Keratinocyte (primary cell): Measurements from ENCODE around the gene TMIGD2. TPM values are rescaled to one million over a fixed set of nuclear protein-coding genes. Genes with fewer than 3 reads are reported as not detected.

ENCODE experiments used
- DNase-seq: peaks from one replicate; pipeline ENCODE4 v3.0.0-alpha.2; 2011; ENCODE audit warnings: low read depth, missing footprints, low spot score
- FAIRE-seq: peaks from 2 replicates; lab custom pipeline; 2011; peaks lifted over from hg19 to GRCh38; lab: Jason Lieb, UNC
- H2AFZ ChIP-seq: 2 replicates; pipeline ENCODE4 v1.6.0; 2012; ENCODE audit warnings: low read length, control low read depth, inconsistent platforms; ENCODE audit not compliant: control insufficient read depth
- H3K27ac ChIP-seq: 2 replicates; pipeline ENCODE4 v1.5.1; 2011; ENCODE audit warnings: low read length; ENCODE audit not compliant: control insufficient read depth, insufficient read depth
- H3K27me3 ChIP-seq: 3 replicates; pipeline ENCODE4 v1.6.0; 2011; ENCODE audit warnings: low read length; ENCODE audit not compliant: control insufficient read depth, insufficient read depth; ENCODE audit errors: extremely low read depth
- H3K36me3 ChIP-seq, 2 experiments: 2 replicates in 1 of 2; 3 replicates in 1 of 2; pipeline ENCODE4 v1.5.1; 2011; ENCODE audit warnings: low read length in 2 of 2, mild to moderate bottlenecking in 1 of 2; ENCODE audit not compliant: control insufficient read depth in 2 of 2, insufficient read depth in 2 of 2; ENCODE audit errors: extremely low read depth in 1 of 2
- H3K4me1 ChIP-seq: 3 replicates; pipeline ENCODE4 v1.5.1; 2011; ENCODE audit warnings: low read length; ENCODE audit not compliant: control insufficient read depth, insufficient read depth; ENCODE audit errors: extremely low read depth
- H3K4me2 ChIP-seq: 3 replicates; pipeline ENCODE4 v1.6.0; 2011; ENCODE audit warnings: low read depth, low read length; ENCODE audit not compliant: control insufficient read depth, insufficient read depth; ENCODE audit errors: extremely low read depth
- H3K4me3 ChIP-seq, 3 experiments: fragments of 200-600 bp in 1 of 3; sonication (generic) in 1 of 3; 2 replicates in 2 of 3; 3 replicates in 1 of 3; pipeline ENCODE4 v1.5.1; 2011 to 2016; ENCODE audit warnings: low read length in 3 of 3, mild to moderate bottlenecking in 3 of 3, control low read depth in 2 of 3, inconsistent platforms in 1 of 3, low read depth in 1 of 3, mixed read lengths in 1 of 3, mixed run types in 1 of 3, moderate library complexity in 1 of 3; ENCODE audit not compliant: control insufficient read depth in 2 of 3, insufficient read depth in 2 of 3; ENCODE audit errors: extremely low read depth in 1 of 3
- H3K79me2 ChIP-seq: 2 replicates; pipeline ENCODE4 v1.6.0; 2012; ENCODE audit warnings: low read length; ENCODE audit not compliant: control insufficient read depth, insufficient read depth
- H3K9ac ChIP-seq: 3 replicates; pipeline ENCODE4 v1.6.0; 2011; ENCODE audit warnings: low read length; ENCODE audit not compliant: control insufficient read depth, insufficient read depth; ENCODE audit errors: extremely low read depth
- H3K9me1 ChIP-seq: 3 replicates; pipeline ENCODE4 v1.6.0; 2011; ENCODE audit warnings: low read length; ENCODE audit not compliant: control insufficient read depth, insufficient read depth; ENCODE audit errors: extremely low read depth
- H3K9me3 ChIP-seq: 2 replicates; pipeline ENCODE4 v1.5.1; 2012; ENCODE audit warnings: low read depth, low read length; ENCODE audit not compliant: control insufficient read depth
- H4K20me1 ChIP-seq: 3 replicates; pipeline ENCODE4 v1.6.0; 2011; ENCODE audit warnings: low read length; ENCODE audit not compliant: control insufficient read depth, insufficient read depth; ENCODE audit errors: extremely low read depth
- EZH2 ChIP-seq: IDR thresholded peaks from one replicate; pipeline ENCODE4 v1.6.1; 2012; ENCODE audit warnings: inconsistent platforms, mild to moderate bottlenecking, low read length, moderate library complexity
- dilution Hi-C: fragments of 300-500 bp; cut with MboI; formaldehyde crosslinking; loops from one replicate; pipeline ENCODE4 v1.7.0; 2020; ENCODE audit warnings: low sequenced_read_pairs; ENCODE audit not compliant: extremely low pct_ligation_motif_present
- polyA plus RNA-seq, 5 experiments: library from polyadenylated mRNA; depleted of rRNA in 3 of 5; stranded (reverse) in 3 of 5; stranded (forward) in 1 of 5; unstranded in 1 of 5; fragments of >200 nt; gene quantifications; 1 replicate in 1 of 5; 2 replicates in 3 of 5; 3 replicates in 1 of 5; pipeline versions ENCODE4 v1.2.1 to v1.2.3, GENCODE V29; 2011 to 2012; ENCODE audit warnings: missing spikeins in 2 of 5, low read depth in 1 of 5, low replicate concordance in 1 of 5
- TF ChIP-seq, protein P1 (sequence below), 3 experiments: IDR thresholded peaks in 1 of 3; conservative IDR thresholded peaks in 1 of 3; optimal IDR thresholded peaks in 1 of 3; 2 replicates in 2 of 3; 3 replicates in 1 of 3; pipeline versions ENCODE3 to v1.5.1; 2011; ENCODE audit warnings: low read length in 3 of 3, mild to moderate bottlenecking in 3 of 3, moderate library complexity in 2 of 3, control low read depth in 1 of 3, inconsistent platforms in 1 of 3; ENCODE audit not compliant: insufficient read depth in 2 of 3; ENCODE audit errors: extremely low read depth in 1 of 3

TMIGD2 gene
- polyA plus RNA-seq, 1 donor (not counting 4 experiments of a cell fraction or from before 2014, with no cell fraction given) = not detected

DNA sequence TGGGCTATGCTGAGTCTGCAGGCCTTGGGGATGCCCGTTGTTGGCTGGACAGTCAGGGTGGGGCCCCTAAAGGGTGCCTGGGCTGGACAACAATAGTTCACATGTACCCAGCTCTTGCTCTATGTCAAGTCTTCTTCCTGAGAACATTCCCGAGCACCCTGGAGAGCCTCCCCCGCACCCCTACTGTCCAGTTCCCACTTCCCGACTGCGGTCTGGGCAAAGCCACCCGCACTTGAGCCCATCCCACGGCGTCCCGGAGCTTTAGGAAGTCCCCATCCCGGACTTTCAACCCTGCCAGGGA, 40.1 kb upstream of the TMIGD2 start:
- no peak for DNase-seq
- FAIRE-seq = no peak
- dilution Hi-C loops = no loop called here

DNA sequence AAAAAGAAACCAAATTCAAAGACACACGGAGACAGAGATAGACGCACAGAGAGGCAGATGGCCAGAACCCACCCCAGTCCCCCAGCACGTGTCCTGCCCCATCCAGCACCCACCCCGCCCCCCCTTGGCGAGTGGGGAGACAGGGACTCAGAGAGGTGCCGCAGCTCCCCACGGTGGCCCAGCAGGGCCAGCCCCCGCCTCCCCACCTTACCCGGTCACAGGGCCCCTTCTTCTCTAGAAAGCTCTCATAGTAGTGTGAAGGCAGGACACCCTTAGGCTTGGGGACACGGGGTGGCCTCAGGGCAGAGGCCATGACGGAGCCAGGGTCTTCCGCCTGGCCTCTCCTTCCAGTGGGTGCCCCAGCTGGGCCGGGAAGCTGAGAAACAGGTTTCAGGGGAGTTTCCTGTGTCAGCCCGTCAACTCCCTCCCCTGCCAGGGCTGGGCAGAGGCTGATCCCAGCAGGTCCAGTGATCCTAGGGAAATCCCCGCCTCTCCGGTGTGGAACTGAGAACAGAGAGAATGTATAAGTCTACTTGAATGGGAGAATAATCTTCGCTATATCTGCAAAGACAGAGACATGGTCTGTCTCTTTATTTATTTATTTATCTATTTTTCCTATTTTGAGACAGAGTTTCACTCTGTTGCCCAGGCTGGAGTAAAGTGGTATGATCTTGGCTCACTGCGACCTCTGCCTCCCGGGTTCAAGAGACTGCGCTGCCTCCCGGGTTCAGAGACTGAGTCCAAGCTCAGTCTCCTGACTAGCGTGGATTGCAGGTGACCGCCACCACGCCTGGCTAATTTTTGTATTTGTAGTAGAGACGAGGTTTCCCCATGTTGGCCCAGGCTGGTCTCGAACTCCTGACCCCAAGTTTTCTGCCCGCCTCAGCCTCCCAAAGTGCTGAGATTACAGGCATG, 36.5 kb upstream of the TMIGD2 start, which contains the start of gene STAP2:
Gene STAP2 (minus strand): TSS at position 387 of the 915 bp plus-strand sequence. CDS start 74 bp downstream, at position 313.
- Histone ChIP-seq H3K79me2 (peaks cover 1% of the 10 kb centered on the region), H3K4me1 (peaks cover 9% of the 10 kb centered on the region), H3K4me2 (peak within 1 kb of the TSS; percentile 95), H3K36me3 (peaks cover 0 to 3% of the 10 kb centered on the region in 2 experiments), H4K20me1 (no peaks in the 10 kb centered on the region), H3K9me1 (no peaks in the 10 kb centered on the region), H3K4me3 (peak within 1 kb of the TSS; percentile 60 to 83 (median 65)), H3K9ac (peak within 1 kb of the TSS; percentile 80), H2AFZ (peak within 1 kb of the TSS; percentile 85), H3K9me3 (no peaks in the 10 kb centered on the region), H3K27me3 (no peaks in the 10 kb centered on the region), H3K27ac (peak within 1 kb of the TSS; percentile 57)
- FAIRE-seq = peak; percentile 41
- dilution Hi-C loops = no loop called here
- DNase-seq = no peak
- TF ChIP-seq EZH2 = no peak
- TF ChIP-seq, protein P1, sequence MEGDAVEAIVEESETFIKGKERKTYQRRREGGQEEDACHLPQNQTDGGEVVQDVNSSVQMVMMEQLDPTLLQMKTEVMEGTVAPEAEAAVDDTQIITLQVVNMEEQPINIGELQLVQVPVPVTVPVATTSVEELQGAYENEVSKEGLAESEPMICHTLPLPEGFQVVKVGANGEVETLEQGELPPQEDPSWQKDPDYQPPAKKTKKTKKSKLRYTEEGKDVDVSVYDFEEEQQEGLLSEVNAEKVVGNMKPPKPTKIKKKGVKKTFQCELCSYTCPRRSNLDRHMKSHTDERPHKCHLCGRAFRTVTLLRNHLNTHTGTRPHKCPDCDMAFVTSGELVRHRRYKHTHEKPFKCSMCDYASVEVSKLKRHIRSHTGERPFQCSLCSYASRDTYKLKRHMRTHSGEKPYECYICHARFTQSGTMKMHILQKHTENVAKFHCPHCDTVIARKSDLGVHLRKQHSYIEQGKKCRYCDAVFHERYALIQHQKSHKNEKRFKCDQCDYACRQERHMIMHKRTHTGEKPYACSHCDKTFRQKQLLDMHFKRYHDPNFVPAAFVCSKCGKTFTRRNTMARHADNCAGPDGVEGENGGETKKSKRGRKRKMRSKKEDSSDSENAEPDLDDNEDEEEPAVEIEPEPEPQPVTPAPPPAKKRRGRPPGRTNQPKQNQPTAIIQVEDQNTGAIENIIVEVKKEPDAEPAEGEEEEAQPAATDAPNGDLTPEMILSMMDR (optimal IDR thresholded peaks at IDR 0.05 in 1 of 3, IDR thresholded peaks at IDR 0.05 in 1 of 3, conservative IDR thresholded peaks at IDR 0.05 in 1 of 3; ENCODE audit: extremely low read depth in 1 of 3, insufficient read depth in 2 of 3, low read length in 3 of 3) = no peak

More for the DNA sequence above, 40.1 kb upstream of the TMIGD2 start:
- Histone ChIP-seq H3K9me3 (no peaks in the 10 kb centered on the region), H3K4me2 (peak overlapping the region; percentile 95), H3K4me1 (peaks cover 15% of the 10 kb centered on the region), H3K36me3 (peaks cover 0 to 2% of the 10 kb centered on the region in 2 experiments), H3K4me3 (peak overlapping the region; percentile 42 to 78 (median 66)), H3K79me2 (peaks cover 1% of the 10 kb centered on the region), H2AFZ (peak overlapping the region; percentile 80), H4K20me1 (no peaks in the 10 kb centered on the region), H3K27ac (peak overlapping the region; percentile 67), H3K27me3 (no peaks in the 10 kb centered on the region), H3K9ac (peak overlapping the region; percentile 75), H3K9me1 (no peaks in the 10 kb centered on the region)
- no peak for TF ChIP-seq EZH2
- TF ChIP-seq, protein P1 (optimal IDR thresholded peaks at IDR 0.05 in 1 of 3, IDR thresholded peaks at IDR 0.05 in 1 of 3, conservative IDR thresholded peaks at IDR 0.05 in 1 of 3; ENCODE audit: extremely low read depth in 1 of 3, insufficient read depth in 2 of 3, low read length in 3 of 3) = no peak
